Mesodermal cell (in vitro differentiated cells): Measurements from ENCODE around the gene CDIPT.
A peak's percentile ranks its signal among the peaks of the same experiment; 100 is the strongest.
"Not testable (repeated sequence)": the region's sequence is repeated elsewhere in the genome, so short reads cannot be mapped to it uniquely, and the experiment has no call there.

Experiments
- H3K27ac ChIP-seq: 2 replicates; pipeline ENCODE4 v1.7.0; 2013; ENCODE audit warnings: mild to moderate bottlenecking, low read depth, low read length, moderate library complexity; ENCODE audit not compliant: severe bottlenecking
- H3K36me3 ChIP-seq: 2 replicates; pipeline ENCODE4 v1.7.1; 2013; ENCODE audit warnings: mild to moderate bottlenecking, low read length, moderate library complexity; ENCODE audit not compliant: control insufficient read depth, insufficient read depth
- H3K4me1 ChIP-seq: one replicate; pipeline ENCODE4 v1.7.1; 2013; ENCODE audit warnings: mild to moderate bottlenecking, low read length; ENCODE audit not compliant: insufficient read depth, control insufficient read depth, poor library complexity, severe bottlenecking
- H3K4me3 ChIP-seq: 2 replicates; pipeline ENCODE4 v1.7.0; 2013; ENCODE audit warnings: low read length, control low read depth, mild to moderate bottlenecking; ENCODE audit not compliant: insufficient read depth, poor library complexity, severe bottlenecking; ENCODE audit errors: extremely low read depth
- H3K9me3 ChIP-seq: 2 replicates; pipeline ENCODE4 v1.7.1; 2013; ENCODE audit warnings: mild to moderate bottlenecking, low read length, moderate library complexity; ENCODE audit not compliant: control insufficient read depth
- WGBS, 2 experiments: methylation state at CpG; one replicate each; pipeline ENCODE4 v1.1.5; 2013; ENCODE audit warnings: missing lambda C conversion rate in 2 of 2; ENCODE audit not compliant: insufficient coverage in 2 of 2; 5-methylcytosine and 5-hydroxymethylcytosine counted together

The CDIPT gene

DNA sequence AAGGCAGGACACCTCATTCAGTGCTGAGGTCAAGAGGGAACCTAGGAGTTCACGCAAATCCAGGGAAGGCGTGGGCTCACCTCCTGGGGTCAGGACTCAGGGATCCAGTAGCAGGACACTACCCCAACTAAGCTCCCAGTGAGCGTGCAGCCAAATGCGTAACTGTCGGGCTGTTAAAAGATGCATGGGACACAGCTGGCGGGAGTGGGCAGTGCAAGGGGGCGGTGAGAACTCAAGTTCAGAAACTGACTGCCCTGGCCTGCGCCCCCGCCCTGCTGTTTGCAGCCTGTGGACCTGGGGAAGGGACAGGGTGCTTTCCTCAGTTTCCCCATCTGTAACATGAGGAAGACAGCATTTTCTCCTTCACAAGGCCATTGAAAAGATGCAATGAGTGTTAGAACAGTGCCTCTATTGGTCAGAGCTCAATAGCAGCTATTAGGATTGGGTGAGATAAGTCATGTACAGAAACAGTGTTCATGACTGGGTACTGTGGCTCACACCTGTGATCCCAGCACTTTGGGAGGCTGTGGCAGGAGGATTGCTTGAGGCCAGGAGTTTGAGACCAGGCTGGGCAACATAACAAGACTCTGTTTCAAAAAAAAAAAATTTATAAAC, 20.2 kb downstream of the CDIPT start:
- H3K27ac ChIP-seq, result no peak overlapping the region
- no peaks in the 10 kb centered on the region for H3K36me3 ChIP-seq
- 94 to 96% methylated on average over 9 of the region's 9 CpGs for WGBS, 2 experiments
- H3K4me3 ChIP-seq, result no peak overlapping the region
- no peaks in the 10 kb centered on the region for H3K9me3 ChIP-seq
- peaks cover 6% of the 10 kb centered on the region for H3K4me1 ChIP-seq

DNA sequence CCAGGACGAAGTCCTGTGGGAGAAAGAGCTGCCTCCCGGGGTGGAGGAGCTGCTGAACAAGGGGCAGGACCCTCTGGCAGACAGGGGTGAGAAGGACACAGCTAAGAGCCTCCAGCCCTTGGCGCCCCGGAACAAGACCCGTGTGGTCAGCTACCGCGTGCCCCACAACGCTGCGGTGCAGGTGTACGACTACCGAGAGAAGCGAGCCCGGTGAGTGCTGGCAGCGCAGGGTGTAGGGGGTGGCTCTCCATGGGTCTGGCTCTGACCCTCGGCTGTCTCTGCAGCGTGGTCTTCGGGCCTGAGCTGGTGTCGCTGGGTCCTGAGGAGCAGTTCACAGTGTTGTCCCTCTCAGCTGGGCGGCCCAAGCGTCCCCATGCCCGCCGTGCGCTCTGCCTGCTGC, 21.4 kb downstream of the CDIPT start:
- no peaks in the 10 kb centered on the region for H3K9me3 ChIP-seq
- H3K4me1 ChIP-seq, result peaks cover 10% of the 10 kb centered on the region
- H3K27ac ChIP-seq, result no peak overlapping the region
- no peaks in the 10 kb centered on the region for H3K36me3 ChIP-seq
- no peak overlapping the region for H3K4me3 ChIP-seq
- 87 to 96% methylated on average over 22 to 23 of the region's 23 CpGs for WGBS, 2 experiments

DNA sequence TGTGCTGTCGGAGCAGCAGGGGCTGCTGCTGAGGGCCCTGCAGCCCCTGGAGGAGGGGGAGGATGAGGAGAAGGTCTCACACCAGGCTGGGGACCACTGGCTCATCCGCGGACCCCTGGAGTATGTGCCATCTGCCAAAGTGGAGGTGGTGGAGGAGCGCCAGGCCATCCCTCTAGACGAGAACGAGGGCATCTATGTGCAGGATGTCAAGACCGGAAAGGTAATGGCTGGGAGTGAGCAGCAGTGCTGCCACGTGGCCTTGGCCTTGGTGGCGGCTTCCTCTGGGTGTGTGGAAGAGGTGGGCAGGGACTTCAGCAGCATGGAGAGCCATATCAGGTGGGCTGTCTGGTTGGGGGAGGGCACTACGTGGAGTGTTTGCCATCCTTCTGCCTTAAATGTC, 22.8 kb downstream of the CDIPT start:
- H3K9me3 ChIP-seq, result no peaks in the 10 kb centered on the region
- WGBS, 2 experiments, result 92 to 98% methylated on average over 8 to 9 of the region's 10 CpGs
- no peaks in the 10 kb centered on the region for H3K36me3 ChIP-seq
- peaks cover 10% of the 10 kb centered on the region for H3K4me1 ChIP-seq
- no peak overlapping the region for H3K27ac ChIP-seq
- no peak overlapping the region for H3K4me3 ChIP-seq

DNA sequence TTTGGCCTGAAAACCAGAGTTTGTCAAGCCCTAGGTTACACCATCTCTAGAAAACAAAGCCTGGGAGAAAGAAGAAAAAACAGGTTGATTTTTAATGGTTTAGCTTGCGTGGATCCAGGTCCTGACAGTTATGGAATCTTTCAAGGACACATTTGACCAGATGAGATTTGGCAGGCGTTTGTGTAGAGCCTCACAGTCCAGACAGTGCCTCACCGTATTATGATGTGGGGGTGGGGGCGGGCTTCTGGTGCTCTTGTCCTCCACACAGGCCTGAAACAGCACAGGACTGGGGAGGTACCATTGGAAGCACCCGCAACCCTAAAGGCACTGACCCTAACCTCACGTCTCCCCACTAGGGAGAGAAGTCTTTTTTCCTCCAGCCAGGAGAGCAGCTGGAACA, 23.2 kb downstream of the CDIPT start:
- Histone ChIP-seq H3K27ac (no peak overlapping the region), H3K4me3 (no peak overlapping the region), H3K36me3 (no peaks in the 10 kb centered on the region), H3K9me3 (no peaks in the 10 kb centered on the region), H3K4me1 (peaks cover 10% of the 10 kb centered on the region)
- WGBS, 2 experiments, result 100% methylated on average over 4 of the region's 6 CpGs; no CpG with 5 or more reads in 1 of the 2 experiments

DNA sequence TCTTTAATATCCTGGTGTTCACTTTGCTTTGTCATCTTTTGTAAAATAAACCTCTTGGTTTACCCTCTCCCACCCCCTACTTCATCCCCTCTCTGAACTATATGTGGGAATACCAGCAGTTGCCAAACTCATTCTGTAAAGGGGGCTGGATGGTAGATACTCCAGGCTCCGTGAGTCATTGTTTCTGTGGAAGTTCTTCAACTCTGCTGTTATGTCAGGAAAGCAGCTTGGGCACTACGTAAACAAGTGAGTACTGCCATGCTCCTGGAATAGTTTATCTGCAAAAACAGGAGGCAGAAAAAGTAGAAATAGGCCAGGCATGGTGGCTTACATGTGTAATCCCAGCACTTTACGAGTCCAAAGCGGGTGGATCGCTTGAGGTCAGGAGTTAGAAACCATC, 25.2 kb downstream of the CDIPT start:
- Histone ChIP-seq H3K9me3 (no peaks in the 10 kb centered on the region), H3K36me3 (no peaks in the 10 kb centered on the region), H3K4me1 (peaks cover 10% of the 10 kb centered on the region), H3K4me3 (no peak overlapping the region), H3K27ac (peak overlapping the region; percentile 29)
- WGBS, 2 experiments, result 85 to 94% methylated on average over 5 of the region's 5 CpGs

DNA sequence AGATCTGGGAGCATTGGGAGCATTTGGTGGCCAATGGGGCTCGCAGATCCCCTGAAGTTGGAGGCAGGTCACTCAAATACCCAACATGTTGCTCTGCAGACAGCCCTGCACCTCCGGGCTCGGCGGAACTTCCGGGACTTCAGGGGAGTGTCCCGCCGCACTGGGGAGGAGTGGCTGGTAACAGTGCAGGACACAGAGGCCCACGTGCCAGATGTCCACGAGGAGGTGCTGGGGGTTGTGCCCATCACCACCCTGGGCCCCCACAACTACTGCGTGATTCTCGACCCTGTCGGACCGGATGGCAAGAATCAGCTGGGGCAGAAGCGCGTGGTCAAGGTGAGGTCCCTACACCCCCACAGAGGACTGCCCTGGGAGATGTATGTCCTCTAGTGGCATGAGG, 26.4 kb downstream of the CDIPT start:
- Histone ChIP-seq H3K4me3 (no peak overlapping the region), H3K9me3 (no peaks in the 10 kb centered on the region), H3K36me3 (no peaks in the 10 kb centered on the region), H3K27ac (no peak overlapping the region), H3K4me1 (peaks cover 10% of the 10 kb centered on the region)
- WGBS, 2 experiments, result 84 to 90% methylated on average over 12 to 15 of the region's 15 CpGs

DNA sequence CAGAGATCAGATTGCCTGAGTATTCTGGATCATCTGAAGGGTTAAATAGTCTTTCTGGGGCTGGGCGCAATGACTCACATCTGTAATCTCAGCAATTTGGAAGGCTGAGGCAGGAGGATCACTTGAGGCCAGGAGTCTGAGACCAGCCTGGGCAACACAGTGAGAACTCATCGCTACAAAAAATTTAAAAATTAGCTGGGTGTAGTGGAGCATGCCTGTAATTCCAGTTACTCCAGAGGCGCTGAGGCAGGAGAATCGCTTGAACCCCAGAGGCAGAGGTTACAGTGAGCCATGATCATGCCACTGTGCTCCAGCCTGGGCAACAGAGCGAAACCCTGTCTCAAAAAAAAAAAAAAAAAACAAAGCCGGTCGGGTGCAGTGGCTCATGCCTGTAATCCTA, 27.1 kb downstream of the CDIPT start:
- Histone ChIP-seq H3K36me3 (no peaks in the 10 kb centered on the region), H3K9me3 (no peaks in the 10 kb centered on the region), H3K4me1 (peaks cover 10% of the 10 kb centered on the region), H3K4me3 (no peak overlapping the region), H3K27ac (no peak overlapping the region)
- WGBS, 2 experiments, result 83 to 92% methylated on average over 5 to 6 of the region's 7 CpGs

DNA sequence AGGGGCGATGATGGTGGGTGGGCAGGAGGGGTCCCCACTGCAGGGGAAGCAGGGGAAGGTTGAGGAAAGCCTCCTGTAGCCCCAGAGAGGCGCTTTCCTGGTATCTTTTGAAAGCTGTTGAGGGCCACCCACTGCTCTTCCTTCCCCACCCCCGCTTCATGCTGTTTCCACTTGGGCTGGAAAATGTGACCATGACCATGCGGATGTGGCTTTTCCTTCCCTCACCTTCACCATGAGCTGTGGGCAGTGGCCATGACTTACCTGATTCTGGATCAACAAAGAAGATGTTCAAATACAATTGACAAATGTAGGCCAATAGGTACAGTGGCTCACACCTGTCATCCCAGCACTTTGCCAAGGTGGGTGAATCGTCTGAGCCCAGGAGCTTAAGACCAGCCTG, 28.9 kb downstream of the CDIPT start:
- 92 to 96% methylated on average over 4 to 5 of the region's 5 CpGs for WGBS, 2 experiments
- peaks cover 10% of the 10 kb centered on the region for H3K4me1 ChIP-seq
- H3K36me3 ChIP-seq, result no peaks in the 10 kb centered on the region
- no peak overlapping the region for H3K4me3 ChIP-seq
- no peak overlapping the region for H3K27ac ChIP-seq
- no peaks in the 10 kb centered on the region for H3K9me3 ChIP-seq

DNA sequence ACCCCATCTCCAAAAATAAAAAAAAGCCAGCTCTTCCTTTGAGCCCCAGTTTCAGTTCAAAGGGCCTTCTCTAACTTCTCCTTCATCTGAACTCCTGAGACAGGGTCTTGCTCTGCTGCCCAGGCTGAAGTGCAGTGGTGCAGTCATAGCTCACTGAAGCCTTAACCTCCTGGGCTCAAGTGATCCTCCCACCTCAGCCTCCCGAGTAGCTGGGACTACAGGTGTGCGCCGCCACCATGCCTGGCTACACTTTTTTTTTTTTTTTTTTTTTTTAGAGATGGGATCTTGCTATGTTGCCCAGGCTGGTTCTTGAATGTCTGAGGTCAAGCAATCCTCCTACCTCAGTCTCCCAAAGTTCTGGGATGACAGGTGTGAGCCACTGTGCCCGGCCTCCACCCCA, 29.8 kb downstream of the CDIPT start:
- H3K36me3 ChIP-seq, H3K4me1 ChIP-seq, H3K4me3 ChIP-seq, H3K27ac ChIP-seq, H3K9me3 ChIP-seq: not testable (repeated sequence)
- WGBS, 2 experiments, result 75 to 88% methylated on average over 1 of the region's 4 CpGs

DNA sequence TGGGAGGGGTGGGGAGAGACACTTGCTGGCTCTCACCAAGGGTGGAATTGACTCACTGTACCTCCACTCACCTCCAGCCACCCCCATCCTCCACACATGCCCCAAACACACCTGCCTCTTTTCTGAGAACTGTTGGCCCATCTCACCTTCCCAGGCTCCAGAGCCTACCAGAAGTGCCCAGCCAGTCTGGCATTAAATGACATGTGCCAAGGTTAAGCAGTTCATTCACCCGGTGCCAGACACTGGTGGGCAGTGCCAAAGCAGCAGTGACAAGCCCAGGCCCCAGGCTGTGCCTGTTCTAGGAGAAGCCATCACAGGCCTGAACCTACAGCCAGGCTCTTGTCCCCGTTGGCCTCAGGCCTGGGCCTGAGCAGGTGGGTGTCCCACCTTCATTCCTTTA, 31.5 kb downstream of the CDIPT start:
- no peaks in the 10 kb centered on the region for H3K4me1 ChIP-seq
- WGBS, 2 experiments, result 86% methylated on average over 1 to 2 of the region's 2 CpGs
- H3K36me3 ChIP-seq, result no peaks in the 10 kb centered on the region
- no peak overlapping the region for H3K4me3 ChIP-seq
- no peak overlapping the region for H3K27ac ChIP-seq
- no peaks in the 10 kb centered on the region for H3K9me3 ChIP-seq

DNA sequence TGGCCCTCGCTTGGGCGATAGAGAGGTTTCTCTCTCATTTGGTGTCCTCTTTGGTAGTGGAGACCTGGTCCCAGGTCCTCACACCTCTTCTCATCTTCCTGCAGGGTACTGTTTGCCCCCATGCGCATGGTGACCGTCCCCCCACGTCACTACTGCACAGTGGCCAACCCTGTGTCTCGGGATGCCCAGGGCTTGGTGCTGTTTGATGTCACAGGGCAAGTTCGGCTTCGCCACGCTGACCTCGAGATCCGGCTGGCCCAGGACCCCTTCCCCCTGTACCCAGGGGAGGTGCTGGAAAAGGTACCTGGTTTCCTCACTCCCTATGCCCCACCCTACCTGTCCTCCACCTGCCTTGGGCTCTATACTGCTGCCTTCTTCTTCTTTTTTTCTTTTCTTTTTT, 32.3 kb downstream of the CDIPT start:
- 97 to 100% methylated on average over 4 to 9 of the region's 11 CpGs for WGBS, 2 experiments
- no peak overlapping the region for H3K4me3 ChIP-seq
- H3K27ac ChIP-seq, result no peak overlapping the region
- H3K36me3 ChIP-seq, result no peaks in the 10 kb centered on the region
- H3K9me3 ChIP-seq, result no peaks in the 10 kb centered on the region
- H3K4me1 ChIP-seq, result peaks cover 3% of the 10 kb centered on the region
